Fibroblast of lung (primary cell): Measurements from ENCODE around the gene WSCD1.

Experiments
- CTCF ChIP-seq, 2 donors: IDR thresholded peaks in 1 of 2; conservative IDR thresholded peaks in 1 of 2; 1 replicate in 1 of 2; 2 replicates in 1 of 2; pipeline ENCODE4 v1.5.1; 2011 to 2012; ENCODE audit warnings: low read length in 2 of 2, control low read depth in 1 of 2, inconsistent platforms in 1 of 2, low read depth in 1 of 2, mild to moderate bottlenecking in 1 of 2
- EZH2 ChIP-seq: IDR thresholded peaks from 2 replicates; pipeline ENCODE4 v1.5.1; 2012; ENCODE audit warnings: low read length, control low read depth, mild to moderate bottlenecking; ENCODE audit errors: missing control alignments

DNA sequence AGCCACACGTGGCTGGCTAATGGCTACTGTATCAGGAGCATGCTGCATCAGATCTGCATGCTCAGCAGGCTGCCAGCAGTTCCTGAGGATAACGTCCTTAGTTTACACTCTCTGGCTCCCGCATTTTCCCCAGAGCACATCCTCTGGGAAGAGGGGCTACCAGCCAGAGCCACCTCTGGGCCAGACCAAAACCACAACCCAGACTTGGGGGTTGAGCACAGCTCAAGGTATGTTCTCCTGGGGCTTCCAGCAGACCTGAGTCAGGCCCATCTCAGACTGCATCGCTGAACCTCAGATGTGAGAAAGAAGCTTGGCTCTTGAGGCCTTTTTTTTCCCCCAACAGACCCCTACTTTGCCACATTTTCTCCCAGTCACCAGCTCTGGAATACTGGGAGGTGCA lies 23.7 kb upstream of the WSCD1 start:
- no peak for TF ChIP-seq CTCF (conservative IDR thresholded peaks at IDR 0.05 in 1 of 2, IDR thresholded peaks at IDR 0.05 in 1 of 2; ENCODE audit: low read depth in 1 of 2, low read length in 2 of 2)
- no peak for TF ChIP-seq EZH2
